SKM-1 (cell line): Measurements from ENCODE around the gene SEC14L5.

ENCODE experiments used
- DNase-seq: peaks from one replicate; lab custom pipeline; 2025; ENCODE audit not compliant: unreplicated experiment; lab: John Stamatoyannopoulos, UW

Gene SEC14L5

GRCh38 chr16:5010576-5011329, 52.6 kb downstream of the SEC14L5 start:
- no peak for DNase-seq

- no peak for DNase-seq
Measured at GRCh38 chr16:5011637-5012036, 53.5 kb downstream of the SEC14L5 start.

GRCh38 chr16:5012887-5013286, 54.8 kb downstream of the SEC14L5 start:
- no peak for DNase-seq

- DNase-seq, result no peak
Measured at GRCh38 chr16:5015351-5015750, 57.2 kb downstream of the SEC14L5 start.

- no peak for DNase-seq
Measured at GRCh38 chr16:5015887-5016286, 57.8 kb downstream of the SEC14L5 start.

GRCh38 chr16:5016967-5017677, 59.0 kb downstream of the SEC14L5 start:
- DNase-seq, result no peak

- no peak for DNase-seq
Measured at GRCh38 chr16:5017678-5017969, 59.5 kb downstream of the SEC14L5 start.

- DNase-seq, result no peak
Measured at GRCh38 chr16:5018793-5019192, 60.7 kb downstream of the SEC14L5 start.

GRCh38 chr16:5019775-5020174, 61.6 kb downstream of the SEC14L5 start:
- no peak for DNase-seq

GRCh38 chr16:5020551-5020950, 62.4 kb downstream of the SEC14L5 start:
- DNase-seq, result no peak

- no peak for DNase-seq
Measured at GRCh38 chr16:5022521-5022920, 64.4 kb downstream of the SEC14L5 start.

GRCh38 chr16:5024632-5025031, 66.5 kb downstream of the SEC14L5 start:
- DNase-seq, result no peak

- no peak for DNase-seq
Measured at GRCh38 chr16:5025171-5025632, 67.1 kb downstream of the SEC14L5 start.

- no peak for DNase-seq
Measured at GRCh38 chr16:5026664-5027063, 68.5 kb downstream of the SEC14L5 start.

- no peak for DNase-seq
Measured at GRCh38 chr16:5027086-5027485, 69.0 kb downstream of the SEC14L5 start.

GRCh38 chr16:5027575-5028235, 69.6 kb downstream of the SEC14L5 start:
- DNase-seq, result no peak

- DNase-seq, result no peak
Measured at GRCh38 chr16:5028950-5029475, 70.9 kb downstream of the SEC14L5 start.

GRCh38 chr16:5030251-5030870, 72.2 kb downstream of the SEC14L5 start:
- DNase-seq, result no peak

- no peak for DNase-seq
Measured at GRCh38 chr16:5031601-5032000, 73.5 kb downstream of the SEC14L5 start.

- no peak for DNase-seq
Measured at GRCh38 chr16:5032748-5033167, 74.6 kb downstream of the SEC14L5 start.
